Aorta (tissue), 5 donors: Measurements from ENCODE around the gene UBA6. TPM values are rescaled to one million over a fixed set of nuclear protein-coding genes. Genes with fewer than 3 reads are reported as not detected.

Source experiments
- ATAC-seq: fragments of 200-7000 bp; cut with Tn5 transposase; one replicate; pipeline ENCODE4 v1.9.1; 2022; ENCODE audit warnings: moderate library complexity; ENCODE audit not compliant: low FRiP score
- DNase-seq, 2 donors: peaks; one replicate each; pipeline ENCODE4 v3.0.0-alpha.2; 2020
- H3K27ac ChIP-seq, 2 donors: one replicate each; pipeline ENCODE4 v1.5.1; 2013; ENCODE audit warnings: low read length in 2 of 2, mild to moderate bottlenecking in 2 of 2, moderate library complexity in 2 of 2, control low read depth in 1 of 2, inconsistent platforms in 1 of 2, low read depth in 1 of 2
- H3K27me3 ChIP-seq, 2 donors: one replicate each; pipeline ENCODE4 v1.6.1; 2013; ENCODE audit warnings: control low read depth in 1 of 2, low read length in 1 of 2, mild to moderate bottlenecking in 1 of 2, moderate library complexity in 1 of 2; ENCODE audit not compliant: insufficient read depth in 2 of 2, control insufficient read depth in 1 of 2
- H3K36me3 ChIP-seq, 2 donors: one replicate each; pipeline ENCODE4 v1.6.1; 2013; ENCODE audit warnings: control low read depth in 1 of 2, low read length in 1 of 2, mild to moderate bottlenecking in 1 of 2; ENCODE audit not compliant: insufficient read depth in 2 of 2, control insufficient read depth in 1 of 2
- H3K4me1 ChIP-seq, 2 donors: one replicate each; pipeline ENCODE4 v1.6.1; 2013; ENCODE audit warnings: low read length in 2 of 2, control low read depth in 1 of 2, mild to moderate bottlenecking in 1 of 2, moderate library complexity in 1 of 2; ENCODE audit not compliant: insufficient read depth in 2 of 2, control insufficient read depth in 1 of 2
- H3K4me3 ChIP-seq, 2 donors: one replicate each; pipeline ENCODE4 v1.5.1; 2013; ENCODE audit warnings: low read length in 2 of 2, control low read depth in 1 of 2, mild to moderate bottlenecking in 1 of 2
- H3K9me3 ChIP-seq: one replicate; pipeline ENCODE4 v1.6.1; 2013; ENCODE audit warnings: mild to moderate bottlenecking, low read length; ENCODE audit not compliant: control insufficient read depth
- WGBS, 2 donors: extraction: QIAGEN DNeasy Blood & Tissue Kit; methylation state at CpG; one replicate each; pipeline ENCODE4 v1.1.7; 2013; 5-methylcytosine and 5-hydroxymethylcytosine counted together
- intact Hi-C, 2 donors: fragments of 100-400 bp; cut with DNase I; formaldehyde crosslinking; loops; one replicate each; pipeline versions ENCODE4 v1.14.2 to v1.15.0; 2022
- polyA plus RNA-seq, 2 donors: library from polyadenylated mRNA; stranded (reverse); fragments of 200-250 nt; gene quantifications; one replicate each; pipeline ENCODE4 v1.2.3, GENCODE V29; 2013
- total RNA-seq, 2 donors: library from RNA; stranded (reverse); fragmentation: NEBNext Ultra II Directional; extraction: Animal tissue kit (Norgen Biotek cat#: 25700); gene quantifications; one replicate each; pipeline ENCODE4 v1.2.1, GENCODE V29; 2021
- donor health status: healthy with polysubstance abuse.
- donor health status: Bipolar disorder and iron deficiency.
- donor health status: DM: no; HTN: no; CAD: no.
- donor health status: DM: no; HTN: no; CAD: no.
- donor health status: DM: yes; HTN: yes; CAD: no.

UBA6 gene
- total and polyA plus RNA-seq, 4 donors: 9.4 to 63.2 (median 27.3) TPM

DNA sequence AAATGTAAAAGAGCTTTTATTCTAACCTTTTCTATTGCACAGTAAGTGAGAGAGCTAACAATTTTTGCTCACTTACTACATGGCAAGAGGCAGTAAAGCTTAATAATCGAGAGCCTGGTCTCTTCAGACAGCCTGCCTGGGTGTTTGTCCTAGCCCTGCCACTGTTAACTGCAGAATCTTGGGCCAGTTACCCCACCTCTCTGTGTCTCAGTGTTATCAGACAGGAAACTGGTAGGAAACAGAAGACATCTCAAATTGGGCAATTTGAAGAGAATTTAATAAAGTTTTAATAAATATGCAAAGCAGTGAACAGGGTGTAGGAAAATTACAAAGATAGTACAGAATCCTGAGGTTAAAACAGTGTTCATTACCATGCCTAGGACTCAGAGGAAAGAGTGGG lies 129.0 kb downstream of the UBA6 start:
- H3K27me3 ChIP-seq: no peaks in the 10 kb centered on the region
- H3K27ac ChIP-seq: no peak overlapping the region
- no peaks in the 10 kb centered on the region for H3K4me1 ChIP-seq
- ATAC-seq: no peak
- 35 to 37% methylated on average over 1 of the region's 1 CpG for WGBS, 2 donors
- intact Hi-C loops: no loop called here
- no peak for DNase-seq
- H3K4me3 ChIP-seq: no peak overlapping the region
- no peaks in the 10 kb centered on the region for H3K9me3 ChIP-seq
- H3K36me3 ChIP-seq: no peaks in the 10 kb centered on the region

DNA sequence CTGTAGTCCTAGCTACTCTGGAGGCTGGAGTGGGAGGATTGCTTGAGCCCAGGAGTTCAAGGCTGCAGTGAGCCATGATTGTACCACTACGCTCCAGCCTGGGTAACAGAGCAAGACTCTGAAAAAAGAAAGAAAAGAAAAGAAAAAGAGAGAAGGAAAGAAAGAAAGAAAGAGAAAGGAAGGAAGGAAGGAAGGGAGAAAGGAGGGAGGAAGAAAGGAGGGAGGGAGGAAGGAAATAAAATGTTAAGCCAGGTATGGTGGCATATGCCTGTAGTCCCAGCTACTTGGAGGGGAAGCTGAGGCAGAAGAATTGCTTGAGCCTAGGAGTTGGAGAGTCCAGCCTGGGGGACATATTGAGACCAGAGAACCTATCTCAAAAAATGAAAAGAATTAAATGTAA lies 130.4 kb downstream of the UBA6 start:
- no peak overlapping the region for H3K4me3 ChIP-seq
- H3K36me3 ChIP-seq: no peaks in the 10 kb centered on the region
- H3K9me3 ChIP-seq: no peaks in the 10 kb centered on the region
- intact Hi-C loops: no loop called here
- ATAC-seq (no peak), DNase-seq (no peak)
- H3K4me1 ChIP-seq: no peaks in the 10 kb centered on the region
- H3K27ac ChIP-seq: no peak overlapping the region
- 92 to 95% methylated on average over 1 of the region's 1 CpG for WGBS, 2 donors
- H3K27me3 ChIP-seq: no peaks in the 10 kb centered on the region

DNA sequence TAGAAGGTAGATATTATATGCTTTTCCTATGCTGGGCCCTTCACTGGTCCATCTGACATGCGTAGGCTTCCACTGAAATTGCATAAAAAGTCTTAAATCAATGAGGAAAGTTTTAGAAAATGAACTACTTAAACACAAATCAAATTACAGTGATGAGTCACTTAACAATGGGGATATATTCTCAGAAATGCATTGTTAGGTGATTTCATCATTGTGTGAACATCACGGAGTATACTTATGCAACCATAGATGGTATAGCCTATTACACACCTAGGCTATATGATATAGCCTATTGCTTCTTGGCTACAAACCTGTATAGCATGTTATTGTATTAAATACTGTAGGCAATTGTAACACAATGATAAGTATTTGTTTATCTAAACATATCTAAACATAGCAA lies 132.1 kb downstream of the UBA6 start:
- DNase-seq: no peak
- WGBS, 2 donors: 94 to 95% methylated on average over 2 of the region's 2 CpGs
- no peak overlapping the region for H3K4me3 ChIP-seq
- H3K9me3 ChIP-seq: no peaks in the 10 kb centered on the region
- H3K36me3 ChIP-seq: no peaks in the 10 kb centered on the region
- H3K27ac ChIP-seq: no peak overlapping the region
- no peaks in the 10 kb centered on the region for H3K27me3 ChIP-seq
- intact Hi-C loops: no loop called here
- ATAC-seq: no peak
- no peaks in the 10 kb centered on the region for H3K4me1 ChIP-seq

DNA sequence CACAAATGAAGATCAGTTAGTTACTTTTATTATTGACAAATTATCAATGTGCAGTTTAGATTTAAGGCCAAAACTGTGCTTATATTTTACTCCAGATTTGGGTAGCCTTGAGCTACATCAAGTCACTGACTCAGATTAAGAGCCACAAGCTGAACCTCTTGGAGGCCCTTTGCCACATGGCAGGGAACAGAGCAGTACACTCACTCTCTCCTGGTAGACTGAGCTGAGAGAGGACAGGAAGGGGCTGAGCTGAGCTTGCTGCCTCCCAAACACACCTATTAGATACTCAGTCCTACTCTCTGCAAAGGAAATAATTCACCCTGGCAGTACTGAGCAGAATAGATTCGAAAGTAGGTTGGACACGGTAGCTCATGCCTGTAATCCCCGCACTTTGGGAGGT lies 134.6 kb downstream of the UBA6 start:
- 92 to 93% methylated on average over 3 of the region's 3 CpGs for WGBS, 2 donors
- H3K4me3 ChIP-seq: no peak overlapping the region
- no peak for DNase-seq
- no peaks in the 10 kb centered on the region for H3K27me3 ChIP-seq
- H3K9me3 ChIP-seq: no peaks in the 10 kb centered on the region
- no peak overlapping the region for H3K27ac ChIP-seq
- ATAC-seq: no peak
- no peaks in the 10 kb centered on the region for H3K4me1 ChIP-seq
- intact Hi-C loops: no loop called here
- H3K36me3 ChIP-seq: no peaks in the 10 kb centered on the region

DNA sequence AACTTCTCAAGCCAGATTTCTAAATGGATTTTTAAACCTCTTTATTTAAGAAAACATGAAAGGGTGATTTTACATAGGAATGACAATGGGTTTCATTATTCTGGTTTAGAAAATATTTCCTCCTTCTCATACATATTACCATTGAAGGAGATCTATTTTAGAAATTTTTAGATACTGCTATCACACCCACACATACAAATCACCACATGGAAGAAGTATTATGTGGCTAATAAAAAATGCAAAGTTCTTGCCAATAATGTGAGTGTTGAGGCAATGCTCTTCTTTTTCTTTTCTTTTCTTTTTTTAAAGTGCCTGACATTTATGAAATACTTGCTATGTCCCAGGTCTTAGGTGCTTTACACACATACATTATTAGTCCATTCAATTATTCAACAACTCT lies 135.7 kb downstream of the UBA6 start:
- no peaks in the 10 kb centered on the region for H3K36me3 ChIP-seq
- intact Hi-C loops: no loop called here
- no peak for ATAC-seq

More for the DNA sequence above, 135.7 kb downstream of the UBA6 start:
- Histone ChIP-seq H3K4me1 (no peaks in the 10 kb centered on the region), H3K9me3 (no peaks in the 10 kb centered on the region), H3K4me3 (no peak overlapping the region), H3K27ac (no peak overlapping the region), H3K27me3 (no peaks in the 10 kb centered on the region)
- DNase-seq: no peak

Other genes starting within 250 kb of the UBA6 start
- 10 to 100 TPM; 21.7 to 41.6 TPM for gene CENPC, start 155.7 kb downstream of the UBA6 start, total RNA-seq
- gene CENPC, start 155.7 kb downstream of the UBA6 start, polyA plus RNA-seq: 10 to 100 TPM in 1 of 2 donors, 1 to 10 TPM in 1; 3.0 to 10.3 TPM
- under 1 TPM; 0.33 to 0.88 TPM for gene STAP1, start 142.4 kb downstream of the UBA6 start, total RNA-seq
- not detected for gene STAP1, start 142.4 kb downstream of the UBA6 start, polyA plus RNA-seq
- not detected for gene GNRHR, start 53.2 kb upstream of the UBA6 start, total RNA-seq
- gene GNRHR, start 53.2 kb upstream of the UBA6 start, polyA plus RNA-seq: not detected
- gene TMPRSS11D, start 182.8 kb upstream of the UBA6 start, total RNA-seq: not detected
- 1 to 10 TPM in 1 of 2 donors, under 1 TPM in 1; 0.13 to 2.5 TPM for gene TMPRSS11D, start 182.8 kb upstream of the UBA6 start, polyA plus RNA-seq